GM18867 (cell line): ENCODE data around the gene LYZL4.
A peak's percentile ranks its signal among the peaks of the same experiment; 100 is the strongest.

Experiments used
- ATAC-seq: cut with Tn5 transposase; IDR thresholded peaks from one replicate; pipeline ENCODE4 v1.9.1; 2021; ENCODE audit warnings: mild to moderate bottlenecking, moderate library complexity; ENCODE audit not compliant: unreplicated experiment

LYZL4 gene, protein sequence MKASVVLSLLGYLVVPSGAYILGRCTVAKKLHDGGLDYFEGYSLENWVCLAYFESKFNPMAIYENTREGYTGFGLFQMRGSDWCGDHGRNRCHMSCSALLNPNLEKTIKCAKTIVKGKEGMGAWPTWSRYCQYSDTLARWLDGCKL

GRCh38 chr3:42410370-42411131, at the start of gene LYZL4:
Gene LYZL4, minus strand, starts transcription at chr3:42410610. Its CDS starts 3,359 bp downstream, at chr3:42407251.
- ATAC-seq: no peak

DNA sequence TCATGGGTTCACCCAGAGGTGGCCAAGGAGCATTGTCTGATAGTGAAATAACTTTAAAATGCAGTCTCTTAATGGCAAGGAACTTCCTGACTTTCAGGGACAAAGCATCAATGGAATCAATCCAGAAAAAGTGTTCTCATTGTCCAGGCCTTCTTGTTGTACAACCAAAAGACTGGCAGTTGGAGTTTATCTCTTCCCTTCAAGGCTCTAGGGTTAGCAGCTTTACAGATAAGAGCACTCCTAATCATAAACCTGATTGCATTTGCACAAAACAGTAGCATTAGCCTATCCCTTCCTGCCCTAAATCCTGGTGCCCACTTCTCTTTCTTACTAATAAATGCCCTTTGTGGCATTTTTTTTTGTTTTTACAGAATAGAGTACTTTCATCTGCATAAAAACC, 48.7 kb upstream of the LYZL4 start:
- no peak for ATAC-seq

GRCh38 chr3:42456211-42456610, 45.8 kb upstream of the LYZL4 start:
- ATAC-seq: no peak

DNA sequence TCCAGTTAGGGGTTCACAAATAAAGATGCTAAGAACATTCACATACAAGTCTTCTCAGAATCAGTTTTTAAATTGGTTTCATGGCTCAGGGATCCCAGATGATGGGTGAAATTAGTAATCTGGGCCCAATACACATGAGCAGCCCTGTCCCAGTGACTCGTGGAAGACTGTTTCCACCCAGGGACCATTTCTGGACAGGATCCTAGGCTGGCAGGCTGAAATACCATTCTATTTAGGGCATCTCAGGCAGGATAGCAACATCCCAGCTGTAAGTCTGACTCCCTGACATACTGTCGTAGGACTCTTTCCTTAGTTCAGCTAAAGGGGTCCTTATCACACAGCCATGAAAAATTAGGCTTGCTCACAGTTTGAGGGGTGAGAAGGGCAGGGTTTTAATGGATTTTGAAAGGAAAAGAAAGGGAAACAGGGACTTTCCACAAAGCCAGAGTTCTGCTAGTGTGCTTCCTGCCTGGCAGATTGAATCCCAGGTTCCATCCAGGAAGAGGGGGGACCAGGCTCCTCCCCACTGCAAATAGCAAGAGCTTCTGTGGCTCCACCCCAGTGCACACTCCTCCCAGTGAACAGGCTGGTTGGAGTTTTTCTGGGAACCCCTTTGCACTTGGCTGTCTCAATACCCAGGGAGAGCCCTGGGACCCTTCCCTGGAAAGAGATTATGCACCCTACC, 41.3 kb upstream of the LYZL4 start:
- ATAC-seq: no peak

DNA sequence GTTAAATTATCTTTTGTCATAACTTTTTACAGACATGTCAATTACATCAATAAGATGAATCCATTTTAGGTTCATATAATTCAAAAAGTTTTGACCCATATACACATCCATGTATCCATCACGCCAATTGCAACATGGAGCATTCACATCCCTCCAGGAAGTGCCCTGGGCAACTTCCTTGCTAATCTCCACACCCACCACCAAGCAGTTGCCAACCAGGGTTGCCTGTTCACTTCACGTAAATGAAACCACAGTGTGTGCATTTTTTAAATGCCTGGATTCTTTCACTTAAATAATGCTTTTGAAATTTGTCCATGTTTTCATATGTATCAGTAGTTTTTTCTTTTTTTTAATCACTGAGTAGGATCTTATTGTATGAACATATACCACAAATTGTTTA, 40.7 kb upstream of the LYZL4 start:
- no peak for ATAC-seq

DNA sequence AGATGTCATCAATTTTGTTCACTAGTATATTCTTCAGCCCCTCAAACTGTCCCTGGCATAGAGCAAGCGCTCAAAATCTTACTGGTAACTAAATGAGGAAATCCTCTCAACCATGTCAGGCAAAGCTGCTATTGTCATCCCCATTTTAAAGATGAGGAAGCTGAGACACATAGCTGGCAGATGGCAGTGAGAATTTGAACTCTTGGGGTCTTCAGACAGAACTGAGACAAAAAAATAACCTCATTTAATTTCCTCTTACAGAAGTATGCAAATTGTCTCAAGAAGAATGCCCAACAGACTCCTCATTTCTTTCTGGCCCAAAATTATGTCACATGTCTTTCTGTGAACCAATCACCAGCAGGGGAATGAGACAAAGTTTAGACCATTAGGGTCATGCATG, 40.2 kb upstream of the LYZL4 start:
- no peak for ATAC-seq

GRCh38 chr3:42447481-42447880, 37.1 kb upstream of the LYZL4 start:
- no peak for ATAC-seq

GRCh38 chr3:42446111-42447050, 36.0 kb upstream of the LYZL4 start:
- ATAC-seq: no peak

DNA sequence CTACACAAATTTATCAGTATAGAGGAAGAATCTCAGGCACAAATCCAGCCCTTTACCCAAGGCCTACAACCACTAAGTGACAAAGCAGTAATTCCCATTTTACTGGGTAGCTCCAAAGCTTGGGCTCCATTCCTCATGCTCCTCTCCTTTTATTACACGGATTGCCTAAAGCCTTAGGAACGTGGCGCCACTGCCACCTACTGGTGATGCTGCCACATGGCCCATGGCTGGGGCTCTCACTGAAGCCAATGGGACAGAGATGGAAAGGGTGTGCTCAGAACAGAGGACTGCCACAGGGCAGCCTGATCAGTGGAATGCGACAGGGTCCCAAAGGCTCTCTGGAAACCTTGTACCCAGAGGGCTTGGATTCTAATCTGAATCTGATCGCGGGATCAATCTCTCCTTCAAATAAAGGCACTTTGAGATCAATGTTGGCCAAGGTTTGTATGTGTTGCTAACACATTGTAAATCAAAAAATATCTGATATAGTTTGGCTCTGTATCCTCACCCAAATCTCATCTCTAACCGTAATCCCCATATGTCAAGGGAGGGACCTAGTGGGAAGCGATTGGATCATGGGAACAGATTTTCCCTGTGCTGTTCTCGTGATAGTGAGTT, 33.5 kb upstream of the LYZL4 start:
- ATAC-seq: peak; percentile 81

DNA sequence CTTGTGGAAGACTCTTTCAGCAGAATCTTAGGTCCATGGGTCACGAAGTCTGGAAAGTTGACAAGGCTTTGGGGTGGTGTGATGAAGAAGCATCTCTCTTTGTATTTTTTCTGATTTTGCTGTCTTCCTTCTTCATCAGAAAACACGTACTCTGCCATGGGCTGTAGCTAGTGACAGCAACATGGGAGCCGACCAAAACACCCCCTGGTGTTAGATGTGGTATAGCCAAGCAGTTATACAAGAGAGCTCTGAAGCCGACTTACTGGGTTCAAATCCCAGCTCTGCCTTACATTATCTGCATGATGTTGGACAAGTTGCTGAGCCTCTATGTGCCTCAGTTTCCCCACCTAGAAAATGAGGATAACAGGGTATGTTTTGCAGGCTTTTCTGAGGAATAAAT, 32.9 kb upstream of the LYZL4 start:
- ATAC-seq: no peak

DNA sequence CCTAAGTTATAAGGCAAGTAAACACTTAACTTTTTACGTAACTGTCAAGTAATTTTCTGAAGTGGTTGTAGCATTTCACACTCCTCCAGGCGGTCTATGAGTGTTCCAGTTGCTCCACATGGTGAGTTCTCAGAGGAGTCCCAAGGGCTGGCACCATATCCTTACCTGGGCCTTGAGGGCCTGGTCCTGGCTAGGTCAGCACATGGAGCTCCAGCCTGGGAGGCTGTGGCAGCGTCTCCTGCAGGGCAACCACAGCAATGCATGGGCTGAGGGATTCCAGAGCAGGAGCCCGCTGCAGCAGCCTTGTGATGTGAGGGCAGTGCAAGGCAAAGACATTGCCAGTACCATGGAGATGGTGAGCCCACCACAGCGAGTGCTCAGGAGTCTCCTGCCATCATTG, 32.2 kb upstream of the LYZL4 start:
- no peak for ATAC-seq

GRCh38 chr3:42441791-42442190, 31.4 kb upstream of the LYZL4 start:
- no peak for ATAC-seq

- no peak for ATAC-seq
Observed at GRCh38 chr3:42440924-42441323, 30.5 kb upstream of the LYZL4 start.

- no peak for ATAC-seq
Observed at GRCh38 chr3:42439261-42440115, 29.1 kb upstream of the LYZL4 start.

DNA sequence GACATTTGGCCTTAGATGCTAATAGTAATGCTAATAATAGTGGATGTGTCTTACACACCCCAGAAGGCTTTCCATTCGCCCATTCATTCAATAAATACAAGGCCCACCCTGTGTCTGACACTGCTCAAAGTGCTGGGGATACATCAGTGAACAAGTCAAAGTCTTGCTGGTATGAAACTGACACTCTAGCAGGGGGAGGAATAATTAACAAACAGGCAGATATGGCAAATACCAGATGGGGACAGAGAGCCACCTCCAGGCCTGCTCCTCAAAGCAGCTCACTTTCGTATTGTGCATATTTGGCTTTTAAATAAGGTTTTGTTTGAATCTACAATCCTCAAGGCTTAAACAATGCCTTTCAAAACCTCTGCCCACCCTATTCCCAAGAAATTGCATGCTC, 28.3 kb upstream of the LYZL4 start:
- ATAC-seq: no peak

DNA sequence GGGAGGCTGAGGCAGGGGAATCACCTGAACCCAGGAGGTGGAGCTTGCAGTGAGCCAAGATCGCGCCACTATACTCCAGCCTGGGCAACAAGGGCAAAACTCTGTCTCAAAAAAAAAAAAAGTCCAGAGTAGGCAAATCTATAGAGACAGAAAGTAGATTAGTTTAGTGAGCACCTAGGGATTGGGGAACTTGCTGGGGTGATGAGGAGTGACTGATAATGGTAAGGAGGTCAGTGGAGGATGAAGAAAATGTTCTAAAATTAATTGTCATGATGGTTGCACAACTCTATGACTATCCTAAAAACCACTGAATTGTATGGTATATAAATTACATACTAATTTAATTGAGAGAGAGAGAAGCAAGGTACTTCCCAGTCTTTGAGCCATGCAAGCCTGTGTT, 27.8 kb upstream of the LYZL4 start:
- no peak for ATAC-seq

DNA sequence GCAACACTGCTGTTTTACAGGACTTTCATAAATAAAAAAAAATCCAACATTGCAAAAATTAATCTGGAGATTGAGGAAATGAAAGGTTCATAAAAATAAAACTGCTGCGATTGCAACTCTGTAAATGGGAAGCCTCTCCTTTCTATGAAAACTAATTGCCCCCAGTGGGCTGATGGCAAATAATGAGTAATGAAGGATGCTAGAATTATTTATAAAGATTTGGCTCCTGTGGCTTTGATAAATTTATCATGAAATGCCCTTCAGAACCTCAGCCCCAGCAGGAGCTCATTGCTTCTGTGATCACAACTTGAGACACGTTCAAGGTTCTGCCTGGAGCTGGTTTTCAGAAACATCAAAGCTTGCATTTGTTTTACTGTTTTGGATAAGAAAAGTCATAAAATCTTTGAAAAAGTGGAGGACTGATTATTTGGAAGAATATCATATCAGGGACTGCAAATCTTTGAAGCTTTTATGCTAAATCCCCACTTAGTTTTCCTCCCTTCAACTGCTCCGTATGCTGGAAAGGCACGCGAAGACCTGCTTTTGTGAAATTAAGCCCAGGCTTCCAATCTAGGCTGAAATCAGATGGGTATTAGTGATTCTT, 24.5 kb upstream of the LYZL4 start:
- no peak for ATAC-seq

DNA sequence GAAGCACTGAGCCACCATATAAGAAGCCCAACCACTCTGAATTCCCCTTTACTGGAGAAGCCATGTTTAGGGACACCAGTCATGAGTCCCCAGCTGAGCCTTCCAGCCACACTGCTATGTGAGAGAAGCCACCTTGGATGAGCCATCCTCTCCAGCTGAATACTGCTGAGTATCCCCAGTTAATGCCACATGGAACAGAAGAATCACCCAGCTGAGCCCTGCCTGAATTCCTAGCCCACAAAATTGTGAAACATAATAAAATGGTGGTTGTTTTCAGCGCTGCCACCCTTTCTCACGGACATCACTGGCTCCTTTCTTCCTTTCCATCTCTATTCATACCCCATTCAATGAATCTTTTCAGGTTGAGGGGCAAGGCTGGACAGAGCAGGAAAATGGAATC, 22.1 kb upstream of the LYZL4 start:
- ATAC-seq: no peak

- ATAC-seq: no peak
Observed at GRCh38 chr3:42430781-42431532, 20.5 kb upstream of the LYZL4 start.
